ENCODE measurements around the gene WNT5A. TPM values are rescaled to one million over a fixed set of nuclear protein-coding genes. Genes with fewer than 3 reads are reported as not detected.

The WNT5A gene
- total and polyA plus RNA-seq, 2 donors (not counting 1 experiment from before 2014, with no cell fraction given): 117 to 224 TPM

GRCh38 chr3:55481744-55482495 lies 5.2 kb downstream of the WNT5A start:
- peak overlapping the region; percentile 44 to 91 (median 62) for H3K4me3 ChIP-seq (replicated peaks in 1 of 4; ENCODE audit: control extremely low read depth in 1 of 4, insufficient read depth in 1 of 4, low read depth in 3 of 4, low read length in 4 of 4)
- peaks cover 94% of the 10 kb centered on the region for H3K79me2 ChIP-seq (ENCODE audit: control insufficient read depth, insufficient read depth, low read length)
- H3K4me2 ChIP-seq (ENCODE audit: extremely low read depth, insufficient read depth, low read length): peak overlapping the region; percentile 87
- peak overlapping the region; percentile 88 for H3K27ac ChIP-seq (ENCODE audit: insufficient read depth, low read length)
- DNase-seq (ENCODE audit: low read depth in 2 of 2): peak; percentile 39 to 73
- H3K36me3 ChIP-seq (ENCODE audit: control insufficient read depth, insufficient read depth, low read length): peaks cover 5% of the 10 kb centered on the region
- H3K9ac ChIP-seq (ENCODE audit: insufficient read depth, low read length): peak overlapping the region; percentile 68
- no peaks in the 10 kb centered on the region for H3K9me3 ChIP-seq (ENCODE audit: control insufficient read depth, insufficient read depth, low read depth, low read length)
- peaks cover 5% of the 10 kb centered on the region for H3K4me1 ChIP-seq (ENCODE audit: control insufficient read depth, extremely low read depth, insufficient read depth, low read length)
- TF ChIP-seq EZH2 (IDR thresholded peaks at IDR 0.05; ENCODE audit: low read length, missing control alignments): no peak
- peak; percentile 1 to 2 for TF ChIP-seq CTCF (conservative IDR thresholded peaks at IDR 0.05 in 1 of 2, IDR thresholded peaks at IDR 0.05 in 1 of 2; ENCODE audit: low read depth in 1 of 2, low read length in 2 of 2)
- no peaks in the 10 kb centered on the region for H4K20me1 ChIP-seq (ENCODE audit: control insufficient read depth, extremely low read depth, insufficient read depth, low read length)
- no peaks in the 10 kb centered on the region for H3K27me3 ChIP-seq (ENCODE audit: control insufficient read depth, insufficient read depth, low read length)
- no peak overlapping the region for H2AFZ ChIP-seq (ENCODE audit: low read length)

- TF ChIP-seq EZH2 (IDR thresholded peaks at IDR 0.05; ENCODE audit: low read length, missing control alignments) (no peak), CTCF (conservative IDR thresholded peaks at IDR 0.05 in 1 of 2, IDR thresholded peaks at IDR 0.05 in 1 of 2; ENCODE audit: low read depth in 1 of 2, low read length in 2 of 2) (no peak)
- H3K27me3 ChIP-seq (ENCODE audit: control insufficient read depth, insufficient read depth, low read length): no peaks in the 10 kb centered on the region
- peak overlapping the region; percentile 44 to 91 (median 64) for H3K4me3 ChIP-seq (replicated peaks in 1 of 4; ENCODE audit: control extremely low read depth in 1 of 4, insufficient read depth in 1 of 4, low read depth in 3 of 4, low read length in 4 of 4)
- no peak overlapping the region for H2AFZ ChIP-seq (ENCODE audit: low read length)
- peaks cover 93% of the 10 kb centered on the region for H3K79me2 ChIP-seq (ENCODE audit: control insufficient read depth, insufficient read depth, low read length)
- no peaks in the 10 kb centered on the region for H4K20me1 ChIP-seq (ENCODE audit: control insufficient read depth, extremely low read depth, insufficient read depth, low read length)
- H3K4me2 ChIP-seq (ENCODE audit: extremely low read depth, insufficient read depth, low read length): peak overlapping the region; percentile 87
- peak overlapping the region; percentile 88 for H3K27ac ChIP-seq (ENCODE audit: insufficient read depth, low read length)
- peak; percentile 72 to 80 for DNase-seq (ENCODE audit: low read depth in 2 of 2)
- H3K4me1 ChIP-seq (ENCODE audit: control insufficient read depth, extremely low read depth, insufficient read depth, low read length): peaks cover 9% of the 10 kb centered on the region
- H3K9ac ChIP-seq (ENCODE audit: insufficient read depth, low read length): peak overlapping the region; percentile 68
- no peaks in the 10 kb centered on the region for H3K9me3 ChIP-seq (ENCODE audit: control insufficient read depth, insufficient read depth, low read depth, low read length)
- peaks cover 5% of the 10 kb centered on the region for H3K36me3 ChIP-seq (ENCODE audit: control insufficient read depth, insufficient read depth, low read length)
Measured at GRCh38 chr3:55480911-55481743, 6.0 kb downstream of the WNT5A start.
